H1 (cell line): ENCODE results near the gene GDAP2. TPM values are rescaled to one million over a fixed set of nuclear protein-coding genes. Genes with fewer than 3 reads are reported as not detected.

ENCODE experiments used
- CTCF ChIA-PET: fragments of 300-600 bp; sonication (Branson Sonifier 250); formaldehyde crosslinking; loops from one replicate; lab custom pipeline; 2021; ENCODE audit not compliant: partially characterized antibody; lab: Charles Lee
- POLR2A ChIA-PET: fragments of 300-600 bp; sonication (Branson Sonifier 250); formaldehyde crosslinking; loops from one replicate; lab custom pipeline; 2021; ENCODE audit warnings: inconsistent platforms; ENCODE audit not compliant: partially characterized antibody; lab: Charles Lee
- DNase-seq, 2 experiments: peaks; one replicate each; pipeline versions ENCODE4 v3.0.0 to v3.0.0-alpha.2; 2010 to 2022; ENCODE audit warnings: low spot score in 2 of 2, low read depth in 1 of 2, mixed read lengths in 1 of 2
- FAIRE-seq: peaks from 2 replicates; lab custom pipeline; 2011; peaks lifted over from hg19 to GRCh38; lab: Jason Lieb, UNC
- H2AFZ ChIP-seq: 2 replicates; pipeline ENCODE4 v1.8.1; 2012; ENCODE audit warnings: low read length, inconsistent platforms
- H2AK5ac ChIP-seq: 2 replicates; pipeline ENCODE4 v1.6.1; 2013; ENCODE audit warnings: low read depth, low read length
- H2BK120ac ChIP-seq: replicated peaks from 2 replicates; pipeline ENCODE3; 2013; ENCODE audit warnings: low read depth, low read length, inconsistent platforms
- H2BK12ac ChIP-seq: 2 replicates; pipeline ENCODE4 v1.6.1; 2013; ENCODE audit warnings: low read depth, low read length
- H2BK15ac ChIP-seq: 2 replicates; pipeline ENCODE4 v1.6.1; 2013; ENCODE audit warnings: low read length
- H2BK20ac ChIP-seq: 2 replicates; pipeline ENCODE4 v1.6.1; 2013; ENCODE audit warnings: low read length
- H2BK5ac ChIP-seq: 2 replicates; pipeline ENCODE4 v1.6.1; 2013; ENCODE audit warnings: low read depth, low read length
- H3K14ac ChIP-seq: 2 replicates; pipeline ENCODE4 v1.6.1; 2013; ENCODE audit warnings: inconsistent platforms; ENCODE audit not compliant: insufficient read length
- H3K18ac ChIP-seq: 2 replicates; pipeline ENCODE4 v1.6.1; 2013; ENCODE audit warnings: low read length; ENCODE audit errors: extremely low read depth
- H3K23ac ChIP-seq: 2 replicates; pipeline ENCODE4 v1.6.1; 2013; ENCODE audit warnings: inconsistent platforms; ENCODE audit not compliant: insufficient read length
- H3K23me2 ChIP-seq: 2 replicates; pipeline ENCODE4 v1.6.1; 2013; ENCODE audit warnings: low read depth, low read length
- H3K27ac ChIP-seq: 2 replicates; pipeline ENCODE4 v1.6.1; 2011; ENCODE audit warnings: low read depth, low read length, inconsistent platforms
- H3K27me3 ChIP-seq, 4 experiments: replicated peaks in 1 of 4; 1 replicate in 1 of 4; 2 replicates in 3 of 4; pipeline versions ENCODE4 v1.6.1 to v1.8.1; 2011 to 2013; ENCODE audit warnings: low read length in 3 of 4, mild to moderate bottlenecking in 3 of 4, inconsistent platforms in 2 of 4, mixed read lengths in 2 of 4, moderate library complexity in 1 of 4; ENCODE audit not compliant: control insufficient read depth in 3 of 4, insufficient read depth in 3 of 4; ENCODE audit errors: extremely low read depth in 1 of 4
- H3K36me3 ChIP-seq, 4 experiments: 2 replicates each; pipeline versions ENCODE4 v1.6.1 to v1.8.1; 2011 to 2013; ENCODE audit warnings: mild to moderate bottlenecking in 4 of 4, low read length in 3 of 4, moderate library complexity in 2 of 4, control low read depth in 1 of 4, inconsistent platforms in 1 of 4; ENCODE audit not compliant: insufficient read depth in 4 of 4, control insufficient read depth in 2 of 4
- H3K4ac ChIP-seq: replicated peaks from 2 replicates; pipeline ENCODE3; 2013; ENCODE audit warnings: low read length, low read depth, mixed read lengths, inconsistent platforms; ENCODE audit not compliant: insufficient read length
- H3K4me1 ChIP-seq, 4 experiments: replicated peaks in 1 of 4; 1 replicate in 1 of 4; 2 replicates in 3 of 4; pipeline versions ENCODE4 v1.6.1 to v1.8.1; 2011 to 2013; ENCODE audit warnings: low read length in 3 of 4, inconsistent platforms in 2 of 4, mixed read lengths in 1 of 4; ENCODE audit not compliant: insufficient read depth in 4 of 4, control insufficient read depth in 3 of 4
- H3K4me2 ChIP-seq, 2 experiments: 2 replicates each; pipeline versions ENCODE4 v1.6.1 to v1.8.1; 2011 to 2013; ENCODE audit warnings: low read depth in 2 of 2, low read length in 2 of 2, control low read depth in 1 of 2, inconsistent platforms in 1 of 2, mild to moderate bottlenecking in 1 of 2; ENCODE audit not compliant: insufficient read depth in 1 of 2
- H3K4me3 ChIP-seq, 4 experiments: fragments of 200-600, 300-600 bp in 1 of 4; sonication (generic), shearing (Covaris generic), sonication (Bioruptor Twin) in 1 of 4; 2 replicates each; pipeline versions ENCODE4 v1.5.1 to v1.8.1; 2011 to 2016; ENCODE audit warnings: low read length in 4 of 4, low read depth in 3 of 4, control low read depth in 2 of 4, inconsistent platforms in 2 of 4, mild to moderate bottlenecking in 2 of 4, mixed read lengths in 1 of 4, moderate library complexity in 1 of 4; ENCODE audit not compliant: insufficient read depth in 2 of 4; ENCODE audit errors: extremely low read depth in 1 of 4
- H3K56ac ChIP-seq: replicated peaks from 2 replicates; pipeline ENCODE3; 2013; ENCODE audit warnings: low read depth, mild to moderate bottlenecking, mixed read lengths, low read length, inconsistent platforms; ENCODE audit not compliant: insufficient read length
- H3K79me1 ChIP-seq: 2 replicates; pipeline ENCODE4 v1.6.1; 2013; ENCODE audit warnings: low read depth, low read length, control low read depth
- H3K79me2 ChIP-seq, 2 experiments: 2 replicates each; pipeline versions ENCODE4 v1.6.1 to v1.8.1; 2012 to 2013; ENCODE audit warnings: low read length in 2 of 2, mild to moderate bottlenecking in 2 of 2, inconsistent platforms in 1 of 2; ENCODE audit not compliant: insufficient read depth in 2 of 2, control insufficient read depth in 1 of 2
- H3K9ac ChIP-seq, 4 experiments: replicated peaks in 1 of 4; 1 replicate in 1 of 4; 2 replicates in 3 of 4; pipeline versions ENCODE4 v1.6.1 to v1.8.1; 2011 to 2013; ENCODE audit warnings: low read depth in 3 of 4, low read length in 3 of 4, control low read depth in 2 of 4, mild to moderate bottlenecking in 2 of 4, moderate library complexity in 2 of 4, inconsistent platforms in 1 of 4; ENCODE audit errors: extremely low read depth in 1 of 4
- H3K9me3 ChIP-seq, 2 experiments: 2 replicates each; pipeline versions ENCODE4 v1.6.1 to v1.8.1; 2012 to 2013; ENCODE audit warnings: mild to moderate bottlenecking in 2 of 2, moderate library complexity in 2 of 2, control low read depth in 1 of 2, inconsistent platforms in 1 of 2, low read depth in 1 of 2, low read length in 1 of 2, mixed read lengths in 1 of 2; ENCODE audit not compliant: insufficient read depth in 2 of 2
- H4K20me1 ChIP-seq, 2 experiments: replicated peaks in 1 of 2; 2 replicates each; pipeline versions ENCODE3 to v1.8.1; 2011 to 2013; ENCODE audit warnings: inconsistent platforms in 2 of 2, low read length in 2 of 2, mild to moderate bottlenecking in 1 of 2; ENCODE audit not compliant: insufficient read depth in 2 of 2, control insufficient read depth in 1 of 2
- H4K5ac ChIP-seq: 2 replicates; pipeline ENCODE4 v1.6.1; 2013; ENCODE audit warnings: low read length, low read depth, mixed read lengths, inconsistent platforms; ENCODE audit not compliant: insufficient read length
- H4K8ac ChIP-seq: 2 replicates; pipeline ENCODE4 v1.8.0; 2013; ENCODE audit warnings: mild to moderate bottlenecking, moderate library complexity, low read length, inconsistent platforms; ENCODE audit not compliant: insufficient read depth; ENCODE audit errors: extremely low read depth
- H4K91ac ChIP-seq: replicated peaks from 2 replicates; pipeline ENCODE3; 2013; ENCODE audit warnings: low read length, mixed read lengths, inconsistent platforms; ENCODE audit not compliant: insufficient read length
- NANOG ChIP-seq: IDR thresholded peaks from 2 replicates; pipeline ENCODE4 v1.6.1; 2011; ENCODE audit warnings: low read length, low read depth, mild to moderate bottlenecking, inconsistent platforms; ENCODE audit not compliant: insufficient read depth, poor library complexity, severe bottlenecking
- RAD21 ChIP-seq, 2 experiments: IDR thresholded peaks in 1 of 2; conservative IDR thresholded peaks in 1 of 2; 2 replicates each; pipeline ENCODE4 v1.6.1; 2011; ENCODE audit warnings: low read depth in 2 of 2, low read length in 2 of 2, improper control_type of control experiment in 1 of 2, inconsistent platforms in 1 of 2, mild to moderate bottlenecking in 1 of 2, moderate library complexity in 1 of 2
- RXRA ChIP-seq: IDR thresholded peaks from 2 replicates; pipeline ENCODE4 v1.6.1; 2011; ENCODE audit warnings: low read depth, mild to moderate bottlenecking, low read length, moderate library complexity; ENCODE audit not compliant: insufficient read depth
- TAF7 ChIP-seq: optimal IDR thresholded peaks from 2 replicates; pipeline ENCODE3; 2011; ENCODE audit warnings: low read depth, mild to moderate bottlenecking, inconsistent platforms, low read length, moderate library complexity, borderline replicate concordance
- WGBS, 2 experiments: shearing (Covaris generic) in 1 of 2; methylation state at CpG; one replicate each; pipeline versions ENCODE4 v1.1.6 to v1.1.7; 2013 to 2015; ENCODE audit warnings: low lambda C conversion rate in 2 of 2, mixed read lengths in 2 of 2, inconsistent platforms in 1 of 2, low coverage in 1 of 2, missing lambda C conversion rate in 1 of 2; ENCODE audit not compliant: insufficient replicate concordance in 2 of 2, insufficient coverage in 1 of 2, insufficient read length in 1 of 2; ENCODE audit errors: extremely low coverage in 1 of 2, missing lambda C conversion rate in 1 of 2; 5-methylcytosine and 5-hydroxymethylcytosine counted together
- polyA plus RNA-seq, 7 experiments: library from polyadenylated mRNA; depleted of rRNA in 3 of 7; stranded (reverse) in 5 of 7; unstranded in 2 of 7; fragments of >200 nt in 5 of 7; fragments of 200-250 nt in 2 of 7; gene quantifications; 1 replicate in 5 of 7; 2 replicates in 1 of 7; 4 replicates in 1 of 7; pipeline versions ENCODE4 v1.2.1 to v1.2.3, GENCODE V29; 2011 to 2013; ENCODE audit warnings: missing spikeins in 2 of 7, mixed read lengths in 2 of 7
- total RNA-seq: library from RNA; stranded (reverse); fragmentation: NEBNext Ultra II Directional; extraction: Animal tissue kit (Norgen Biotek cat#: 25700); gene quantifications from 2 replicates; pipeline ENCODE4 v1.2.1, GENCODE V29; 2021

GDAP2 gene
- total and polyA plus RNA-seq, 2 of the 8 experiments (the other 6 are each of a cell fraction or from before 2014, with no cell fraction given): 8.6 to 27.8 TPM

DNA sequence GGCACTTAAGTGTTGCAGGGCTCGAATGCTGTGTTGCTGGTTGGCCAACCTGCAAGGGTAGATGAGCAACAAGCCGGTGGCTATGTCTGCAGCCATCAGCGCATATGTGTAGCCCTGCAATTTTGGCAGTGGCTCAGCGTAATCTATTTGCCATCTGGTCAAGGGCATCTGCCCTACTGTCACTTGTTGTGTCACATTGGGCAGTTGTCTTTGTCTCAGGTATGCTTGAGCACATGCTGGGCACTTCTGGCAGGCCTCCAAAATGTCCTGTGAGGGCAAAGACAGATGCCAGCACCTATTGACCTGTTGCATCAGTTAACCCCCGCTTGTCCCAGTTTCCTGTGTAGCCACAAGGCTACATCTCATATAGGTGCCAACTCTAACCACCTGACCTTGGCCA lies 111.8 kb downstream of the GDAP2 start:
- H3K4me2 ChIP-seq: no peak overlapping the region
- H4K91ac ChIP-seq: no peak overlapping the region
- no peak overlapping the region for H3K14ac ChIP-seq
- no peak overlapping the region for H2AFZ ChIP-seq
- FAIRE-seq: no peak
- H3K18ac ChIP-seq: no peak overlapping the region
- no peaks in the 10 kb centered on the region for H3K27me3 ChIP-seq
- H2BK120ac ChIP-seq: no peak overlapping the region
- no peak for DNase-seq
- H3K9ac ChIP-seq: no peak overlapping the region
- H4K20me1 ChIP-seq: no peaks in the 10 kb centered on the region
- H2BK15ac ChIP-seq: no peak overlapping the region
- ChIA-PET CTCF (no interaction called here), POLR2A (no interaction called here)
- H4K5ac ChIP-seq: no peak overlapping the region
- H3K36me3 ChIP-seq: no peaks in the 10 kb centered on the region
- H3K79me1 ChIP-seq: no peaks in the 10 kb centered on the region
- no peak overlapping the region for H2AK5ac ChIP-seq
- TF ChIP-seq RXRA: no peak
- TF ChIP-seq RAD21 (IDR thresholded peaks at IDR 0.05 in 1 of 2, conservative IDR thresholded peaks at IDR 0.05 in 1 of 2; ENCODE audit: low read depth in 2 of 2, low read length in 2 of 2): no peak
- no peak for TF ChIP-seq NANOG
- TF ChIP-seq TAF7: no peak
- no peak overlapping the region for H2BK20ac ChIP-seq
- no peak overlapping the region for H2BK5ac ChIP-seq
- H3K4me1 ChIP-seq: no peaks in the 10 kb centered on the region; a peak in 2 of 7 replicates
- no peak overlapping the region for H3K4me3 ChIP-seq
- no peak overlapping the region for H3K4ac ChIP-seq
- no peak overlapping the region for H3K56ac ChIP-seq
- no peak overlapping the region for H3K27ac ChIP-seq
- H3K23me2 ChIP-seq: no peaks in the 10 kb centered on the region
- no peak overlapping the region for H4K8ac ChIP-seq
- peaks cover 13 to 15% of the 10 kb centered on the region in 2 experiments; a peak in 3 of 4 replicates for H3K9me3 ChIP-seq
- H3K79me2 ChIP-seq: no peaks in the 10 kb centered on the region
- 96% methylated on average over 5 of the region's 5 CpGs; no CpG with 5 or more reads in 1 of the 2 experiments for WGBS, 2 experiments
- no peak overlapping the region for H2BK12ac ChIP-seq
- H3K23ac ChIP-seq: no peak overlapping the region
